EH (cell line): ENCODE measurements around the gene PREX1.
"Not testable (repeated sequence)": the region's sequence is repeated elsewhere in the genome, so short reads cannot be mapped to it uniquely, and the experiment has no call there.

ENCODE experiments used
- DNase-seq: peaks from one replicate; pipeline ENCODE4 v3.0.0-alpha.2; 2015; ENCODE audit warnings: low read depth

Gene PREX1

DNA sequence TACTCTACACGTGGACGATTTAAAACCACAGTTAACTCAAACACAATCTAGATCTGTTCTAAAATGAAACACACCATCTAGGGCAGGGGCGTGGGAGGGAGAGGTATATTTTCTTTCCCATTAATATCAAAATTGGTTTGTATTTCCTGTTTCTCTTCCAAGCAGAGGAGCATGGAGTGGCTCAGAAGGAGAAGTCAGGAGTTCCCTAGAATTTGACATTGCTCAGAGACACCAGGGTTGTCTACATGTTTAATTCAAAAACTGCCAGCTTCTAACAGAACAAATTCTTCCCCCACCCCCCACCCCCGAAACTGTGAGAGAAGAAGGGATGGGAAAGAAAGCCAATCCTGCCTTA is 2.3 kb downstream of the PREX1 start:
- DNase-seq: no peak

- no peak for DNase-seq
Observed at GRCh38 chr20:48824830-48825565, 2.8 kb downstream of the PREX1 start.

- peak; percentile 95 for DNase-seq
Observed at GRCh38 chr20:48823960-48824498, 3.8 kb downstream of the PREX1 start.

GRCh38 chr20:48823476-48823875 is 4.3 kb downstream of the PREX1 start:
- DNase-seq: no peak

DNA sequence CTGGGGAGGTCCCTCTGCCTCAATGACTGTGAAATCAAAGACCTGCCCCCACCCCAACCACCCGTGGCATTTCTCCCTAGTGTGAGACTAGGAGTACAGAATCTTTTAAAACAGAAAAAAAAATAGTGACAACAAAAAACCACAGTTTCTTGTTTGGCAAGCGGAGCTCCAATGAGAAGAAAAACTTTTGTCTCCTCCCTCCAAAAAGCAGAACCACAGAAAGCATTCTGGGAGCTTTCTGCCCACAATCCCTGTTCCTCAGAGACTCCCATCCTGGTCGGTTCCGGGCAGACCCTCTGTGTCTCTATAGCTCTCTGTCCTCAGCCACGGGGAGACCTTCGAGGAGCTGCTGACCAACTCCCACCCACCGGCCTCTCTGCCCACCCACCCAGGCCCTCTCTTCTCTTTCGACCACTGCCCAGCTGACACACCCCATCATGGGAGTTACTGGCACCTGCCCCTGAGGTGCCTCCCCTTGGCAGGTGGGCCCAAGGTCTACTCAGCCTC is 4.9 kb downstream of the PREX1 start:
- no peak for DNase-seq

GRCh38 chr20:48822178-48822577 is 5.6 kb downstream of the PREX1 start:
- no peak for DNase-seq

DNA sequence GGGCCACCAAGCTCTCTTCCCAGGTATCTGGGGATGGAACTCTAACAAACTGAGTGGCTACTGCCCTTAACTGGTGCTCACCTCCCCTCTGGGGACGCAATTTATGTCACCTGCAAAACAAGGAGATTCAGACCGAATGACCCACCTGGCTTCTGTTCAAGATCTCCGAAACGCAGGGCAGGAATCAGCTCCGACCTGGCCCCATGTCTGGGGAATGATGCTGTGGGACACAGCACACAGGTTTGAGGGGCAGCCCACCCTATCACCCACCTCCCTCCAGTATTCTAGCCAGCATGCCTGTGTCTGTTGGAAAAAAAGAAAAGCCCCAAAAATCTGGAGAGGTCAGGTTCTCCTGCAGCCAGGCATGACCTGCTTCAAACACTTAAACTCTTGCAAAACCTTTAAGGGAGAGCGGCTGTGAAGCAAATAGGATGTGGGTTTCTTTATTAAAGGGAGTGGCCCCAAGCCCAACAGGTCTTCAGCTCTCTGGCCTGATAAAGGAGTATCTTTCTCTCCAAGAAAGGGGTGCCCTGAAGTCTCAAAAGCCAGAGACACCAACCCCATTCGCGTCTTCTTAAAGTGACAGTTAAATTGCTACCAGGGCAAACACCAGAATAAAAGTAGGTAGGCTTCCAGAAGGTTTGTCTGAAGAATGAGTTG is 6.4 kb downstream of the PREX1 start:
- no peak for DNase-seq

DNA sequence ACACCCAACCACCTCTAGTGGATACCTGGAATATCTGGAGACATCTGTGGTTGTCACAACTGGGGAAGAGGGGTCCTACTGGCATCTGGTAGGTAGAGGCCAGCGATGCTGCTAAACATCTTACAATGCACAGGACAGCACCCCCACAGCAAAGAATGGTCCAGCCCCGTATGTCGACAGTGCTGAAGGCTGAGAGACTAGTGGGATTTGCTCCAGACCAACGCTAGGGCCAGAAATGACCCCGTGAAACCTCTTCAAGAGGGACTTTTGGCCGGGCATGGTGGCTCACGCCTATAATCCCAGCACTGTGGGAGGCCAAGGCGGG is 7.2 kb downstream of the PREX1 start:
- no peak for DNase-seq

- DNase-seq: no peak
Observed at GRCh38 chr20:48819821-48820648, 7.8 kb downstream of the PREX1 start.

DNA sequence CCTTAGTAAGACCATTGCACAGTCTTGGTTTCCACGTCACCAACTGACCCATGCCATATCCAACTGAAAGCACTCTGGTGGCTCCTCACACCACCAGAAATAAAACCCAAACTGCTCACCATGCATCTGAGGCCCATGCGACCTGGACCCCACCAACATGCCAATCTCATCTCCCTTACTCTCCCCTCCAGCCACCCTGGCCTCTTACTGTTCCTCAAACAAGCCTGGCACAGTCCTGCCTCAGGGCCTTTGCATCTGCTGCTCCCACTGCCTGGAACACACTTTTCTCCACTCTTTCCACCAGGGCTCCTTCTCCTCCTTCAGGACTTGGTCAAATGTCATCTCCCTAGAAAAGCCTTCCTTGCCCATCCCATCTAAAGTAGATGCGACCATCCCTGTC is 8.7 kb downstream of the PREX1 start:
- DNase-seq: no peak

- no peak for DNase-seq
Observed at GRCh38 chr20:48818481-48818987, 9.3 kb downstream of the PREX1 start.

DNA sequence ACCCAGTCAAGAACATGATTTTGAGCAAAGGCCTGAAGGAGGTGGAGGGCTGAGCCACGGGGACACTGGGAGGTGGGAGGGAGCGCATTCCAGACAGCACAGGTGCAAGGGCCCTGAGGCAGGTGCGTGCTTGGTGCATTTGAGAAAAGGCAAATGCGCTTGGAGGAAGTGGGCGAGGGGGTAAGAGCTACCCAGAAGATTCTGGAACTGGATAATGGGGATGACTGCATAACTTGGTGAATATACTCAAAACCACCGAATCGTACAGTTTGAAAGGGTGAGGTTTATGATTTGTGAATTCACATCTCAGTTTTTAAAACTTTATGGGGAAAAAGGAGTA is 9.8 kb downstream of the PREX1 start:
- DNase-seq: no peak

- no peak for DNase-seq
Observed at GRCh38 chr20:48817367-48818030, 10.3 kb downstream of the PREX1 start.

GRCh38 chr20:48816282-48817205 is 11.3 kb downstream of the PREX1 start:
- DNase-seq: no peak

DNA sequence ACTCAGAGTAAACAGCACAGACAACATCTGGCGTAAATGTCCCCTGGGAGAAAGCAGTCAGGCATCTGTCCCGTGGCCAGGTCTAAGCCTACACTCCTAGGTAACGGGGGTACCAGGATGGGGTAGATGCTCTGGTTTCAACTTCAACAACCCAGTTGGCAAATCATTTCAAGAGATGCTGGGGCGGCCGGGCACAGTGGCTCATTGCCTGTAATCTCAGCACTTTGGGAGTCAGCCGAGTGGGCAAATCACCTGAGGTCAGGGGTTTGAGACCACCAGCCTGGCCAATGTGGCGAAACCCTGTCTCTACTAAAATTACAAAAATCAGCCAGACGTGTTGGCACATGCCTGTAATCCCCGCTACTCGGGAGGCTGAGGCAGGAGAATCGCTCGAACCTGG is 12.3 kb downstream of the PREX1 start:
- no peak for DNase-seq

GRCh38 chr20:48814633-48815032 is 13.2 kb downstream of the PREX1 start:
- no peak for DNase-seq

- no peak for DNase-seq
Observed at GRCh38 chr20:48813930-48814546, 13.8 kb downstream of the PREX1 start.

DNA sequence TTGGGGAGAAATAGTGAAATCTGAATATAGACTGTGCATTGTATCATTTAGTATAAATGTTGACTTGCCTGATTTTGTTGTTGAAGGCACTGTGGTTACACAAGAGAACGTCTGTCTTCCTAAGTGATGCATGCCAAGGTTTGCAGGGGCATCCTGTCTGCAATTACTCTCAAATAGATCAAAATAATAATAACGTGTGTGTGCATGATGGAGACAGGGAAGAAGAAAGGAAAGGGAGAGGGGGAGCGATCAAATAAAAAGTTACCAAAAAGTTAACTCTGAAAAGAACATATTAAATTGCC is 14.4 kb downstream of the PREX1 start:
- no peak for DNase-seq

DNA sequence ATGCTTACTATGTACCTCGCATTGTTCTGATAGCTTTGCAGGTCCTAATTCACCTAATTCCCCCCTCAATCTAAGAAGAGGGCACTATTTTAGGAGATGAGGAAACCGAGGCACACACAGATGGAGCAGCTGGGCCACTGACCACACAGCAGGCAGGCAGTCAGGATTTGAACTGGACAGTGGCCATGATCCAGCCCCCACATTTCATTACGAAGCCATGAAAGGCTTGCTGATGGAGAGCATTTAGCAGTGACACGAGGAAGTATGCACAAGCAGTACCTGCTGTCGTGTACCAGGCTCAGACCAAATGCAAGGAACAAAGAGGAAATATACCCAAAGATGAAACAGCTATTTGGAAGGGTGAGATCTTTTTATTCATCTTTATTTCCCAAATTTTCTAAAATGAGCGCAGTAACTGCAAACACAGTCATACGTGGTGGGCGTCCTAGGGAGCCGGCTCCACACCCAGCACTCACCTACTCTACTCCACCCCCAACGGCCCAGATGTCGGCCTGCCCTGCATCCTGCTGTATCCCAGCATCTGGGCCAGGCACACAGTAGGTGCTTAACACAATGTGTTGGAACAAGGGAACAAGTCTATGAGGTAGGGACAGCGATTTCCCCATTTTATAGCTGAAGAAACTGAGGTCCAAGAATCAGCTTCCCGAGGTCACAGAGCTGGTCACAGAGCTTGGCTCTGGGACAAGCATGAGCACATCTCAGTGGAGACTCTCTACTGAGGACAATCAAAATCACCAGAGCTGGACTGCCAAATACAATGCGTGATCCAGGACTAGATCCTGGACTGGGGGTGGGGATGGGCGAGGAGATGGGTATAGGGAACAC is 15.0 kb downstream of the PREX1 start:
- no peak for DNase-seq

DNA sequence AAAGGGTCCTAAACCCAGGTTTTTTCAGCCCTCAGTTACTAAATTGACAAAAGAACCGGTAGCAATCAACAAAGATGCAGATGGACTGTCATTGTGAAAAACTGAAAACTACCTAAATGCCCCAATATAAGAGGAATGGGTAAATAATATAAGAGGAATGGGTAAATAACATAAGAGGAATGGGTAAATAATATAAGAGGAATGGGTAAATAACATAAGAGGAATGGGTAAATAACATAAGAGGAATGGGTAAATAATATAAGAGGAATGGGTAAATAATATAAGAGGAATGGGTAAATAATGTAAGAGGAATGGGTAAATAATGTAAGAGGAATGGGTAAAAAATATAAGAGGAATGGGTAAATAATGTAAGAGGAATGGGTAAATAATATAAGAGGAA is 15.7 kb downstream of the PREX1 start:
- DNase-seq: not testable (repeated sequence)
